Body of pancreas (tissue), 4 donors: ENCODE measurements around the gene CAMTA1.

Experiments
- CTCF ChIP-seq, 7 experiments: fragments of 450-650 bp in 4 of 7; fragments of 200-600 bp in 3 of 7; sonication (generic) in 3 of 7; IDR thresholded peaks; one replicate each; pipeline ENCODE4 v1.5.1; 2016 to 2019; ENCODE audit warnings: antibody characterized with exemption in 7 of 7
- POLR2A ChIP-seq, 3 donors: fragments of 450-650 bp; IDR thresholded peaks; one replicate each; pipeline ENCODE4 v1.6.1; 2016; ENCODE audit warnings: antibody characterized with exemption in 3 of 3, mild to moderate bottlenecking in 2 of 3

- TF ChIP-seq CTCF (IDR thresholded peaks at IDR 0.05) (no peak), POLR2A (IDR thresholded peaks at IDR 0.05) (no peak)
Measured at GRCh38 chr1:6803357-6803756, 18.1 kb downstream of the CAMTA1 start.
